CD4-positive, alpha-beta memory T cell (primary cell): ENCODE measurements around the gene HSPB9. TPM values are rescaled to one million over a fixed set of nuclear protein-coding genes. Genes with fewer than 3 reads are reported as not detected.

Source experiments
- CTCF ChIA-PET: fragments of 350-600 bp; sonication (Branson Sonifier 250); formaldehyde crosslinking; loops from one replicate; lab custom pipeline; 2021; ENCODE audit warnings: inconsistent platforms; ENCODE audit not compliant: partially characterized antibody; lab: Charles Lee
- POLR2A ChIA-PET: fragments of 350-600 bp; sonication (Branson Sonifier 250); formaldehyde crosslinking; loops from one replicate; lab custom pipeline; 2021; ENCODE audit not compliant: partially characterized antibody; lab: Charles Lee
- DNase-seq, 5 donors: peaks; one replicate each; pipeline versions ENCODE4 v3.0.0 to v3.0.0-alpha.2; 2020 to 2022; ENCODE audit warnings: mixed read lengths in 1 of 5
- H3K27ac ChIP-seq: one replicate; pipeline ENCODE4 v1.7.0; 2013; ENCODE audit warnings: low read depth, low read length
- H3K27me3 ChIP-seq: 2 replicates; pipeline ENCODE4 v1.7.0; 2013; ENCODE audit warnings: mild to moderate bottlenecking, low read length, moderate library complexity; ENCODE audit not compliant: insufficient read depth
- H3K36me3 ChIP-seq: 2 replicates; pipeline ENCODE4 v1.7.0; 2013; ENCODE audit warnings: mild to moderate bottlenecking, low read length, moderate library complexity; ENCODE audit not compliant: insufficient read depth
- H3K4me1 ChIP-seq: 2 replicates; pipeline ENCODE4 v1.7.0; 2013; ENCODE audit warnings: mild to moderate bottlenecking, low read length, moderate library complexity; ENCODE audit not compliant: insufficient read depth
- H3K4me3 ChIP-seq, 2 donors: one replicate each; pipeline ENCODE4 v1.7.0; 2013; ENCODE audit warnings: low read length in 2 of 2, mild to moderate bottlenecking in 1 of 2
- H3K9me3 ChIP-seq, 2 donors: one replicate each; pipeline ENCODE4 v1.7.0; 2013; ENCODE audit warnings: low read length in 2 of 2, control low read depth in 1 of 2; ENCODE audit not compliant: control insufficient read depth in 1 of 2
- H3K27ac Mint-ChIP-seq, 7 donors: one replicate each; pipeline ENCODE4 v1.8.0; 2020 to 2021; ENCODE audit warnings: mixed read lengths in 7 of 7, mild to moderate bottlenecking in 6 of 7, inconsistent platforms in 3 of 7, moderate library complexity in 3 of 7
- H3K27me3 Mint-ChIP-seq, 2 donors: one replicate each; pipeline ENCODE4 v1.8.0; 2020 to 2021; ENCODE audit warnings: mixed read lengths in 2 of 2
- H3K36me3 Mint-ChIP-seq, 2 donors: one replicate each; pipeline ENCODE4 v1.8.0; 2020 to 2021; ENCODE audit warnings: mixed read lengths in 2 of 2, inconsistent platforms in 1 of 2, mild to moderate bottlenecking in 1 of 2
- H3K4me1 Mint-ChIP-seq, 4 donors: one replicate each; pipeline ENCODE4 v1.8.0; 2020 to 2021; ENCODE audit warnings: mixed read lengths in 4 of 4, mild to moderate bottlenecking in 1 of 4
- H3K4me3 Mint-ChIP-seq, 8 donors: one replicate each; pipeline ENCODE4 v1.8.0; 2020 to 2021; ENCODE audit warnings: mixed read lengths in 8 of 8, mild to moderate bottlenecking in 7 of 8, moderate library complexity in 6 of 8, inconsistent platforms in 3 of 8
- H3K9me3 Mint-ChIP-seq, 8 donors: one replicate each; pipeline ENCODE4 v1.8.0; 2020 to 2021; ENCODE audit warnings: mixed read lengths in 8 of 8, mild to moderate bottlenecking in 5 of 8, inconsistent platforms in 3 of 8, moderate library complexity in 1 of 8
- intact Hi-C: fragments of 100-400 bp; cut with micrococcal nuclease; formaldehyde crosslinking; loops from one replicate; pipeline ENCODE4 v1.15.1; 2023
- polyA plus RNA-seq, 2 donors: library from polyadenylated mRNA; unstranded; fragments of 300-500 nt; fragmentation: Illumina TruSeq; gene quantifications; one replicate each; pipeline ENCODE4 v1.2.3, GENCODE V29; 2021
- total RNA-seq, 2 experiments: library from RNA; stranded (reverse); gene quantifications; one replicate each; pipeline ENCODE4 v1.2.3, GENCODE V29; 2021

HSPB9 gene
- total and polyA plus RNA-seq, 4 experiments from 2014 or later: not detected

GRCh38 chr17:42094375-42095069 is 28.1 kb upstream of the HSPB9 start:
- Mint-ChIP-seq H3K27ac (no peak overlapping the region), H3K4me3 (no peak overlapping the region), H3K27me3 (peaks cover 3 to 28% of the 10 kb centered on the region in 2 donors), H3K36me3 (no peaks in the 10 kb centered on the region), H3K4me1 (peaks cover 2 to 8% (median 7%) of the 10 kb centered on the region in 4 donors), H3K9me3 (no peaks in the 10 kb centered on the region)
- H3K27ac ChIP-seq: no peak overlapping the region
- no peaks in the 10 kb centered on the region for H3K9me3 ChIP-seq
- ChIA-PET CTCF (interaction anchor here (0.7 kb wide), 1 partner anchor 514 kb away, joined by 3 read pairs; no protein-coding TSS in a partner anchor), POLR2A (no interaction called here)
- peaks cover 7% of the 10 kb centered on the region for H3K4me1 ChIP-seq
- H3K27me3 ChIP-seq: peaks cover 6% of the 10 kb centered on the region
- no peak overlapping the region for H3K4me3 ChIP-seq
- no peaks in the 10 kb centered on the region for H3K36me3 ChIP-seq
- intact Hi-C loops: no loop called here
- no peak for DNase-seq

- H3K4me3 Mint-ChIP-seq: peak overlapping the region in 1 of 8 donors; percentile 22
- no peak for DNase-seq
- H3K4me1 ChIP-seq: peaks cover 7% of the 10 kb centered on the region
- no peaks in the 10 kb centered on the region for H3K36me3 ChIP-seq
- no peak overlapping the region for H3K4me3 ChIP-seq
- no peak overlapping the region for H3K27ac ChIP-seq
- ChIA-PET CTCF (interaction anchor here (0.6 to 2.6 kb wide), 5 partner anchors 29 to 89 kb away, joined by 3 to 8 read pairs (median 3); no protein-coding TSS in a partner anchor), POLR2A (interaction anchor here (2.8 kb wide), 1 partner anchor 16 kb away, joined by 14 read pairs; the partner anchor contains the start of gene DHX58)
- peaks cover 2 to 21% of the 10 kb centered on the region in 2 donors for H3K27me3 Mint-ChIP-seq
- H3K4me1 Mint-ChIP-seq: peaks cover 2 to 8% (median 7%) of the 10 kb centered on the region in 4 donors
- intact Hi-C loops: no loop called here
- no peak overlapping the region for H3K27ac Mint-ChIP-seq
- peaks cover 6% of the 10 kb centered on the region for H3K27me3 ChIP-seq
- no peaks in the 10 kb centered on the region for H3K9me3 ChIP-seq
- no peaks in the 10 kb centered on the region for H3K9me3 Mint-ChIP-seq
- H3K36me3 Mint-ChIP-seq: no peaks in the 10 kb centered on the region
Observed at GRCh38 chr17:42096360-42097111, 26.1 kb upstream of the HSPB9 start.

GRCh38 chr17:42097691-42098631 is 24.6 kb upstream of the HSPB9 start, which contains the start of gene ZNF385C:
Gene ZNF385C (minus strand): TSS chr17:42098473. CDS start chr17:42063056, 35,417 bp downstream.
- Histone ChIP-seq H3K9me3 (no peaks in the 10 kb centered on the region), H3K27me3 (peaks cover 6% of the 10 kb centered on the region), H3K27ac (no peak within 1 kb of the TSS), H3K4me3 (peak within 1 kb of the TSS in 1 of 2 donors; percentile 28), H3K36me3 (no peaks in the 10 kb centered on the region), H3K4me1 (peaks cover 7% of the 10 kb centered on the region)
- CTCF ChIA-PET: interaction anchor here (1.0 to 2.6 kb wide), 5 partner anchors 18 to 74 kb away, joined by 3 to 9 read pairs (median 5); no protein-coding TSS in a partner anchor
- peak within 1 kb of the TSS in 6 of 7 donors; percentile 10 to 89 (median 32) for H3K27ac Mint-ChIP-seq
- H3K36me3 Mint-ChIP-seq: no peaks in the 10 kb centered on the region
- no peaks in the 10 kb centered on the region for H3K9me3 Mint-ChIP-seq
- DNase-seq: peak in 4 of 5 donors; percentile 25 to 58 (median 28)
- peak within 1 kb of the TSS; percentile 21 to 79 (median 52) for H3K4me3 Mint-ChIP-seq
- intact Hi-C loops: no loop called here
- peaks cover 2 to 20% of the 10 kb centered on the region in 2 donors for H3K27me3 Mint-ChIP-seq
- POLR2A ChIA-PET: interaction anchor here (2.8 kb wide), 1 partner anchor 15 kb away, joined by 14 read pairs; the partner anchor contains the start of gene DHX58
- peaks cover 2 to 8% (median 7%) of the 10 kb centered on the region in 4 donors for H3K4me1 Mint-ChIP-seq

DNA sequence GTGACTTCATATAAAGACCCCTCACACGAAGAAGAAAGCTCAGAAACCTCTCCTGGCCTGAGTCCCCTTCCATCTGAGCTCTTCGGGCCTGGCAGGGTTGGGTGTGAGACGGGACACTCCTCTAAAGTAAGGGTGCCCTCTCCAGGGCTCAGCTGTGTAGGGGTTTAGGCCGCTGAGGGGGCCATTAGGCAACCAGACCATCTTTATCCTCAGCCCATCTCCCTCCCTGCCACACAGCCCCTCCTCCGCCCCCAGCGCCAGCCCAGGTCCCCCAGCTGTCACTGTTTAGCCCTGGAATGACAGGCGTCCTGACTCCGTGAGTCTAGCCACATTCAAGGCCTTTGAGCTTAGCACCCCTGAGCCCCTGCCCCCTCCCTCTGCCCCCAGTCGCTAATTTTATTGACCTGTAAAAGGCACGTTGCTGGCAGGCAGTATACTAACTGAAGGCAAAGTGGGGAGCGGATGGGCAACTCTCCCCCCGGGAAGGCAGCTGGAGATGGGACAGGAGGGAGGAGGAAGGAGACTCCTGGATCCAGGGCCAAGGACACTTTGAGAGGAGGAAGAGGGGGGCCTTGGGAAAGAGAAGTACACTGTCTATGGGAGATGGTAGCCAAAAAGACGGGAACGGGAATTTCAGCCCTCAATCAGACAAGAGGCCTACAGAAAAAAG is 23.7 kb upstream of the HSPB9 start:
- Mint-ChIP-seq H3K9me3 (no peaks in the 10 kb centered on the region), H3K36me3 (no peaks in the 10 kb centered on the region), H3K27me3 (peaks cover 2 to 20% of the 10 kb centered on the region in 2 donors), H3K27ac (peak overlapping the region in 2 of 7 donors; percentile 23 to 89), H3K4me1 (peaks cover 2 to 8% (median 7%) of the 10 kb centered on the region in 4 donors), H3K4me3 (peak overlapping the region in 1 of 8 donors; percentile 25)
- H3K9me3 ChIP-seq: no peaks in the 10 kb centered on the region
- H3K27ac ChIP-seq: no peak overlapping the region
- DNase-seq: no peak
- peaks cover 7% of the 10 kb centered on the region for H3K4me1 ChIP-seq
- CTCF ChIA-PET: interaction anchor here (1.0 to 1.7 kb wide), 2 partner anchors 19 to 31 kb away, joined by 3 to 9 read pairs; no protein-coding TSS in a partner anchor
- POLR2A ChIA-PET: interaction anchor here (2.8 kb wide), 1 partner anchor 14 kb away, joined by 14 read pairs; the partner anchor contains the start of gene DHX58
- no peaks in the 10 kb centered on the region for H3K36me3 ChIP-seq
- H3K27me3 ChIP-seq: peaks cover 6% of the 10 kb centered on the region
- no peak overlapping the region for H3K4me3 ChIP-seq
- intact Hi-C loops: no loop called here

DNA sequence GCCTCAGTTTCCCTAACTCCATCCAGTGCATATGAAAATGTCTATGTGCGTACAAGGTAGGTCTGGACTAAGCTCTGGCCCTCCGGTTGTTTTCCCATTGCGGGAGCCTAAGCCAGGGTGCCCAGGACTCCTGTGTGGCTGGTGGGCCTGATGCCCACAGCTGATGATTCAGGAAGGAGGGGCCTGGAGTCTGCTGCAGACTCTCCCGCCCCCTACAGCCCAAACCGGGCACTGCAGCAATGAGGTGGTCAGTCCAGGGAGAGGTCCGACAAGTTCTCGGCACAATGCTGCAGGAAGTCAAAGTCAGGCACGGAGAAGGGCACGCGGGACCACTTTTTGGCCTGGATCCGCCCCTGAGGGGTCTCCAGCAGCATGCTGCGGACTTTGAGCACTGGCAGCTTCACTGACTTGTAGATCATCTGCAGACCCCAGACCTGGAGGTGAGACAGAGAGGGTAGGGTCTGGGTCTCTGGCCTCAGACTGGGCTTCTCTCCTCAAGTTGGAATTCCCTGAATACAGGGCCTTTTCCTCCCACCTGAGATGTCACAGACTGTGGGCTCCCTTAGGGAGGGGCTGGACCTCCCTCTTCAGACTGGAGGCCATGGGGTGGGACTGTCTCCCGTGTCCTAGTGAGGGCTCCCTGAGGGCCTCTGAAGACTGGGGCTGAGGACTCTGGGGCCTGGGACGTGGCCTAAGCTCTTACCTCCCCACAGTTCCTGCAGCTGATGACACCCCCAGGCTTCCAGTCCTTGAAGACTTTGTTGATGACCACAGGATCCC is 20.9 kb upstream of the HSPB9 start:
- intact Hi-C loops: no loop called here
- ChIA-PET POLR2A (interaction anchor here (1.1 to 2.9 kb wide), 2 partner anchors 10 to 135 kb away, joined by 4 to 9 read pairs; partner anchors contain the start of genes CNP and DHX58), CTCF (interaction anchor here (0.7 to 2.5 kb wide), 9 partner anchors 9 to 83 kb away, joined by 3 to 20 read pairs (median 4); partner anchors contain the start of genes DHX58 and NKIRAS2)
- no peak overlapping the region for H3K4me3 Mint-ChIP-seq
- H3K27ac Mint-ChIP-seq: no peak overlapping the region
- DNase-seq: peak in 4 of 5 donors; percentile 32 to 49 (median 37)
- no peak overlapping the region for H3K4me3 ChIP-seq
- H3K9me3 Mint-ChIP-seq: no peaks in the 10 kb centered on the region
- H3K4me1 ChIP-seq: peaks cover 7% of the 10 kb centered on the region
- peaks cover 6% of the 10 kb centered on the region for H3K27me3 ChIP-seq
- no peaks in the 10 kb centered on the region for H3K9me3 ChIP-seq
- peaks cover 2 to 12% (median 7%) of the 10 kb centered on the region in 4 donors for H3K4me1 Mint-ChIP-seq
- H3K27me3 Mint-ChIP-seq: peaks cover 2 to 8% of the 10 kb centered on the region in 2 donors
- H3K27ac ChIP-seq: no peak overlapping the region
- H3K36me3 ChIP-seq: peaks cover 7% of the 10 kb centered on the region
- H3K36me3 Mint-ChIP-seq: peaks cover 0 to 4% of the 10 kb centered on the region in 2 donors
